PC-9 (cell line): ENCODE results near the gene MIER1. TPM values are rescaled to one million over a fixed set of nuclear protein-coding genes. Genes with fewer than 3 reads are reported as not detected.
A peak's percentile ranks its signal among the peaks of the same experiment; 100 is the strongest.

ENCODE experiments used
- BruUV-seq: library from RNA; stranded (reverse); fragments of 400-500 nt; replicated peaks from 2 replicates; lab custom pipeline; 2021; lab: Mats Ljungman, UMichigan
- CTCF ChIA-PET: fragments of 300-600 bp; sonication (Branson Sonifier 250); formaldehyde crosslinking; loops from one replicate; lab custom pipeline; 2022; ENCODE audit warnings: antibody characterized with exemption; lab: Charles Lee
- POLR2A ChIA-PET: fragments of 300-600 bp; sonication (Branson Sonifier 250); formaldehyde crosslinking; loops from one replicate; lab custom pipeline; 2022; ENCODE audit warnings: antibody characterized with exemption; ENCODE audit not compliant: unreplicated experiment; lab: Charles Lee
- DNase-seq, 2 experiments: peaks; one replicate each; pipeline versions ENCODE4 v3.0.0 to v3.0.0-alpha.2; 2015 to 2022; ENCODE audit warnings: mixed read lengths in 1 of 2
- H2AFZ ChIP-seq: fragments of 200-600 bp; sonication (generic); 2 replicates; pipeline ENCODE4 v1.8.1; 2017; ENCODE audit warnings: antibody characterized with exemption
- H3F3A ChIP-seq: fragments of 200-600 bp; sonication (generic); 2 replicates; pipeline ENCODE4 v1.8.1; 2017; ENCODE audit warnings: antibody characterized with exemption, mild to moderate bottlenecking, low read depth; ENCODE audit not compliant: insufficient read depth
- H3K27ac ChIP-seq: fragments of 200-600 bp; sonication (generic); 2 replicates; pipeline ENCODE4 v1.6.1; 2016; ENCODE audit warnings: mixed run types
- H3K27me3 ChIP-seq: fragments of 200-600 bp; sonication (generic); 2 replicates; pipeline ENCODE4 v1.6.1; 2016; ENCODE audit warnings: low read depth, mixed run types; ENCODE audit not compliant: insufficient read depth
- H3K36me3 ChIP-seq: fragments of 200-600 bp; sonication (generic); 2 replicates; pipeline ENCODE4 v1.6.1; 2016; ENCODE audit warnings: low read depth, mixed run types
- H3K4me1 ChIP-seq: fragments of 200-600 bp; sonication (generic); replicated peaks from 2 replicates; pipeline ENCODE4 v1.6.1; 2016; ENCODE audit warnings: mixed run types; ENCODE audit not compliant: insufficient read depth
- H3K4me2 ChIP-seq: fragments of 200-600 bp; sonication (generic); 2 replicates; pipeline ENCODE4 v1.6.1; 2017; ENCODE audit warnings: mixed run types
- H3K4me3 ChIP-seq: fragments of 200-600 bp; sonication (generic); 2 replicates; pipeline ENCODE4 v1.6.1; 2016; ENCODE audit warnings: mixed run types
- H3K79me2 ChIP-seq: fragments of 200-600 bp; sonication (generic); 2 replicates; pipeline ENCODE4 v1.6.1; 2017; ENCODE audit warnings: low read depth, mixed run types
- H3K9me2 ChIP-seq: fragments of 200-600 bp; sonication (generic); 2 replicates; pipeline ENCODE4 v1.8.1; 2017; ENCODE audit warnings: mild to moderate bottlenecking; ENCODE audit not compliant: insufficient read depth
- H3K9me3 ChIP-seq: fragments of 200-600 bp; sonication (generic); 2 replicates; pipeline ENCODE4 v1.8.1; 2016; ENCODE audit warnings: low read depth; ENCODE audit not compliant: insufficient read depth
- H4K20me1 ChIP-seq: fragments of 200-600 bp; sonication (generic); 2 replicates; pipeline ENCODE4 v1.8.1; 2017; ENCODE audit not compliant: insufficient read depth
- CTCF ChIP-seq: fragments of 200-600 bp; sonication (generic); conservative IDR thresholded peaks from 2 replicates; pipeline ENCODE4 v1.6.1; 2017; ENCODE audit warnings: mixed run types, antibody characterized with exemption, mild to moderate bottlenecking, moderate library complexity
- EZH2 ChIP-seq: fragments of 200-600 bp; sonication (generic); IDR thresholded peaks from 2 replicates; pipeline ENCODE4 v1.8.0; 2017; ENCODE audit warnings: antibody characterized with exemption, low read depth
- intact Hi-C: fragments of 100-400 bp; cut with micrococcal nuclease; formaldehyde crosslinking; loops from one replicate; pipeline ENCODE4 v1.10.0; 2022; ENCODE audit not compliant: unreplicated experiment
- total RNA-seq: library from RNA; stranded (reverse); gene quantifications from 2 replicates; pipeline ENCODE4 v1.2.3, GENCODE V29; 2021

The MIER1 gene
- total RNA-seq, 1 experiment from 2014 or later, result 30.4 TPM

GRCh38 chr1:66920543-66920942 lies 4.2 kb upstream of the MIER1 start:
- no peak overlapping the region for H3K27ac ChIP-seq
- CTCF ChIA-PET, result no interaction called here
- H3K9me2 ChIP-seq, result no peaks in the 10 kb centered on the region
- no peak overlapping the region for H3K4me3 ChIP-seq
- peaks cover 37% of the 10 kb centered on the region for H3K79me2 ChIP-seq
- no peaks in the 10 kb centered on the region for H3K9me3 ChIP-seq
- DNase-seq, result no peak
- H3K27me3 ChIP-seq, result no peaks in the 10 kb centered on the region
- BruUV-seq, result no TSS peak
- H3K36me3 ChIP-seq, result no peaks in the 10 kb centered on the region
- H3K4me1 ChIP-seq, result peaks cover 19% of the 10 kb centered on the region
- no peaks in the 10 kb centered on the region for H4K20me1 ChIP-seq
- peaks cover 3% of the 10 kb centered on the region; the same call in 1 of the 2 replicates for H3F3A ChIP-seq
- H3K4me2 ChIP-seq, result no peak overlapping the region
- POLR2A ChIA-PET, result interaction anchor here (0.7 kb wide), 1 partner anchor 77 kb away, joined by 8 read pairs; no protein-coding TSS in a partner anchor
- no peak for TF ChIP-seq CTCF
- H2AFZ ChIP-seq, result no peak overlapping the region
- intact Hi-C loops, result no loop called here

GRCh38 chr1:66925558-66925910 lies 744 bp downstream of the MIER1 start:
- H3K9me3 ChIP-seq, result no peaks in the 10 kb centered on the region
- peak overlapping the region; percentile 72 for H3K4me3 ChIP-seq
- H3K27me3 ChIP-seq, result no peaks in the 10 kb centered on the region
- no TSS peak for BruUV-seq
- H2AFZ ChIP-seq, result peak overlapping the region; percentile 73
- H3K9me2 ChIP-seq, result no peaks in the 10 kb centered on the region
- ChIA-PET CTCF (no interaction called here), POLR2A (interaction anchor here (0.6 kb wide), 2 partner anchors 13 to 1454 kb away, joined by 3 read pairs; no protein-coding TSS in a partner anchor)
- H3K79me2 ChIP-seq, result peaks cover 70% of the 10 kb centered on the region
- peak overlapping the region; percentile 50 for H3K27ac ChIP-seq
- H3K36me3 ChIP-seq, result 0 out of 2 replicates have a peak, but pooled peaks cover 5% of the 10 kb centered on the region
- peaks cover 40% of the 10 kb centered on the region for H3K4me1 ChIP-seq
- TF ChIP-seq CTCF (no peak), EZH2 (no peak)
- peaks cover 22% of the 10 kb centered on the region for H3F3A ChIP-seq
- intact Hi-C loops, result loop anchor here (2.0 kb wide), 1 partner anchor 127 kb away; no protein-coding TSS in a partner anchor
- no peaks in the 10 kb centered on the region; the same call in 1 of the 2 replicates for H4K20me1 ChIP-seq
- peak overlapping the region; percentile 95 for H3K4me2 ChIP-seq
- no peak for DNase-seq

GRCh38 chr1:66925944-66926343 lies 1.2 kb downstream of the MIER1 start:
- no peaks in the 10 kb centered on the region for H3K9me2 ChIP-seq
- ChIA-PET CTCF (no interaction called here), POLR2A (no interaction called here)
- intact Hi-C loops, result loop anchor here (2.0 kb wide), 1 partner anchor 127 kb away; no protein-coding TSS in a partner anchor
- H3K79me2 ChIP-seq, result peaks cover 72% of the 10 kb centered on the region
- no peaks in the 10 kb centered on the region for H3K9me3 ChIP-seq
- no peak for TF ChIP-seq EZH2
- no peak for DNase-seq
- peak overlapping the region; percentile 72 for H3K4me3 ChIP-seq
- H3K27ac ChIP-seq, result peak overlapping the region; percentile 50
- peaks cover 22% of the 10 kb centered on the region for H3F3A ChIP-seq
- H2AFZ ChIP-seq, result peak overlapping the region; percentile 73
- no peaks in the 10 kb centered on the region; the same call in 1 of the 2 replicates for H4K20me1 ChIP-seq
- H3K4me2 ChIP-seq, result peak overlapping the region; percentile 95
- peaks cover 40% of the 10 kb centered on the region for H3K4me1 ChIP-seq
- 0 out of 2 replicates have a peak, but pooled peaks cover 5% of the 10 kb centered on the region for H3K36me3 ChIP-seq
- BruUV-seq, result TSS peak; percentile 26
- no peaks in the 10 kb centered on the region for H3K27me3 ChIP-seq
